HCEC 1CT (cell line): ENCODE results near the gene WIF1.

Source experiments
- DNase-seq: peaks from one replicate; pipeline ENCODE4 v3.0.0-alpha.2; 2017

WIF1 gene

DNA sequence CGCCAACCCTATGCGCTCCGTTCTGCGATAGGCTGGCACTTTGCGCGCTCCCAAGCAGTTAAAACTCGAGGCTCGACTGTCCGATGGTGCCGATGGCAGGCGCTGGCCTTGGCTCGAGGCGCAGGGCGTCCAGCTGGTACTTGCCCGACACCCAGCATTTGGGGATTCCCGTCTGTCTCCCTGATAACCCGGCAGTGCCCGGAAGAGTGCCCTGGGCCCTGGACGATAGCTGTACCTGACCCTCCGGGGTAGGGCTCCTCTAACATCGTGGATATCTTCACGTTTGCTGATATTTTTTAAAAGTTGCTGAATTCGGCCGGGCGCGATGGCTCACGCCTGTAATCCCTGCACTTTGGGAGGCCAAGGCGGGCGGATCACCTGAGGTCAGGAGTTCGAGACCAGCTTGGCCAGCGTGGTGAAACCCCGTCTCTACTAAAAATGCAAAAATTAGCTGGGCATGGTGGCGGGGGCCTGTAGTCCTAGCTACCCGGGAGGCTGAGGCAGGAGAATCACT, 908 bp upstream of the WIF1 start:
- DNase-seq: no peak

DNA sequence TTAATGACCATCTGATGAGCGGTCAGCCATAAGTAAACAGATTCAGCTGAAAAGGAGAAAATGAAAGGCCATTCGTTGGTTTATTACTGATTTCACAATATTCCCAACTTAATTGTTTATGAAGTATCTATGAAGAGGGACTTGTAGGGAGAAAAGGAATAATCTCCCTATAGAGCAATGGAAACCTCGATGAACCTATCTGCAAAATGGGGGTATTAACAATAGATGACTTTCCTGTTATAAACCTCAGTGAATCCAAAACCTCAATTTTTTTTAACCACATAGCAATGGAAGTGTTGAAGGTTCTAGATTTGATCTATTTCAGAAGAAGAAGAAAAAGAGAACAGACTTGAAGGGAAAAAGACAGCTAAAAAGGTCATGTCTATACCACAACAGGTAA, 2.0 kb downstream of the WIF1 start:
- no peak for DNase-seq

DNA sequence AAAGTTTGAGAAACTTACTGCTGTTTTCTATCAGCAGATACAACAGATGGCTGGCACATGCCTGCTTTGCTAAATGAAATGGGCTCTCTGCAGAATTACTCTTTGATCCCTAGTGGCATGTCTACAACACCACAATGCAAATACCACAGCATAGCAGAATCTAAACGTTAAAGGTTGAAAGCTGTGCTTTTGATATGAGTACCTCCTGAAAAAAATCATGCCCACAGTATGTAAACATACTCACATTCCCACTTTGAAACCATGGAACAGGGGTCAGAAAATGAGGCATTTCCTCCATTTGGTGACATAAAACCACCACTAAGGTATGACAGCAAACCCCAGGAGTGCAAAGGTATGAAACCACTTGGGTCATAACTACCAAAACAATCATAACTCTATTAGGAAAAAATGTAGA, 7.5 kb downstream of the WIF1 start:
- DNase-seq: no peak

DNA sequence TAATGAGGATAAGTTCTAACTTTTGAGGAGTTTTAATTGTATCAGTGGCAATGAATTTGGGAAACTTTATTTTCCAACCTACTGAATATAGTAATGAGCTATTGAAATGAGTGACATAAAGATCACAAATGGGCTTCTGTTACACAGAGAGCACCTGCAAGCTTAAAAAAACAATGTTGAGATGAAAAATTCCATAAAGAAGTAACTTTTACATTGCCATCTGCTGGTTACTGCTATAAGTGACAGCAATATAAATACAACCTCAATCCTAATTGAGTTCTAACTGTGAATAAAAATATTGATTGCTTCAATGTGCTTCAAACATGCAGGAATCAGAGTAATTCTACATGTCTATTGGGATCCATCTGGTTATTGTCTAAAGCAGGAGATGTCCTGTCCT, 14.2 kb downstream of the WIF1 start:
- DNase-seq: peak; percentile 13

DNA sequence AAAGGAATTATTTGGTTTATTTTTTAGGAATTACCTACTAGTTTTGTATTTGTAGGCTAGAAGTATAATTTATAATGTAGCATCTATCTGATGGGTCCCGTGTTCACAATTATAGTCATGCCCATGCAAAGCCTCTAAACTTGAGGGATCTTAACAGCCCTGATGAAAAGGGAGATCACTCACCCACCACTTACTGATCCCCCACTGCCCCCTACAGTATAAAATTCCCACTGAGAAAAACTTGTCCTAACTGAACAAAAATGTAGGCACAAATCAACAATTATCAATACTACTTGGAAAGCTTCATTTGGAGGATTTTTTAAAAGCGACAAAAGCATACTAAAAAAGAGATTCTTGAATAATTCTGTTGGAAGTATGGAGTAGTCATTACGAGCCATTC, 21.0 kb downstream of the WIF1 start:
- DNase-seq: no peak

DNA sequence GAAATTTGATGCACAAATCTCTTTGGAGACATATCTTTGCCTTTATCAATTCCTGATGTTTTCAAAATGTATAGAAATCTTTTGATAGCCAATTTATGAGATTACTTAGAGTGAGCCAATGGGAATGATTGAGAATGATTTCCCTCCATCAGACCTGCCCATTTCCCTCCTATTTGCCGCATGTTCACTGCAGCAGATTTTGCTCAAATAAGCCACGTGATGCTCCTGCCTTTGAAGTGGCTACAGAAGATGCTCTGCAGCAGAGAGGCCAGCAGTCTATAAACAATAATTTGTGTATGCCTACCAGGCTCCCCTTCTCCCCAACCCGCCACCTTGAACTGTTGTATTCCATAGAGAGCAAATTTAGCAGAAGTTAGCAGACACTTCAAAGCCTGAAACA, 21.9 kb downstream of the WIF1 start:
- DNase-seq: no peak

DNA sequence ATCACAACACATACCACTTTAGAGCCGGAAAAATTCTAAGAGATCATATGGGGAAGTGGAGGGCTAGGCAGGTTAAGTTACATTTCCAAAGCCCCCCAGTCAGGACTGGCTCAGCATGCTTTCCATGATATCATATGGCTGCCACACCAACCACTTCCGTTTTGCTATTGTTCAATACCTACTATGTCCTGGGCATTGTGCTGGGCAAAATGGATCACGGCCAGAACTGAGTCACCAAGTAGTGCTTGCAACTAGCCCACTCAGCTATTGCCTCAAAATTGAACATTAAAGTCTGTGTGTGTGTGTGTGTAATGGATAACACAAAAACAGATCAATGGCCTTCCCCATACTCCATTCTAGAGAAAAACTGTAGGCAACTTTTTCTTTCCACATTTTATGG, 22.7 kb downstream of the WIF1 start:
- DNase-seq: no peak

DNA sequence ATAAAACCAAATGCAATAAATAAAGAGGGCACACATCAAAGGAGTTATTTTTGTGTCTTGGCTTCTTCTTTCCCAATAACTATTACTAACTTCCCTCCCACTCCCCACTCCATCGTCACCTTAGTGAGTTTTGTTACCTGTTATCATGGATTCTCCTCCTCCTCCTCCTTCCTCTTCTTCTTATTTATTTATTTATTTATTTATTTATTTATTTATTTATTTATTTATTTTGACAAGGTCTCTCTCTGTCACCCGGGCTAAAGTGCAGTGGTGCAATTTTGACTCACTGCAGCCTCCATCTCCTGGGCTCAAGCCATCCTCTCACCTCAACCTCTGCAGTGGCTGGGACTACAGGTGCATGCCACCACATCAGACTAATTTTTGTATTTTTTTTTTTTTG, 26.4 kb downstream of the WIF1 start:
- DNase-seq: no peak

DNA sequence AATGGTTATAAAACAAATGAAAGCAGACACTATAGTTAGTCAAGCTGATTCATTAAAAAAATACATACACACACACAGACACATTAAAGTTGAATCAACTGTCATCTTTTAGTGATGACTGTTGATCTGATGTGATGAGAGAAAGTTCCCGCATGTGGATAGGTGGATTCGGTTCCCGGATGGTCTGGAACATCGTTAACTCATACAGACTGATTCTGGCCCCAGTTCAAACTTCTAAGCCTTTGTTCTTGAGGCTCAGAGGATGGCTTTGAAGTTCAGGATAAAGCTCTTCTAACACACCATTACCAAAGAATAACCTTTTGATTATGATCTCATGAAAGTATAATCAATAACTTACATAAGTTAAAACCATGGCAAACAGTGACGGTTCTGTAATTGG, 27.5 kb downstream of the WIF1 start:
- DNase-seq: no peak

DNA sequence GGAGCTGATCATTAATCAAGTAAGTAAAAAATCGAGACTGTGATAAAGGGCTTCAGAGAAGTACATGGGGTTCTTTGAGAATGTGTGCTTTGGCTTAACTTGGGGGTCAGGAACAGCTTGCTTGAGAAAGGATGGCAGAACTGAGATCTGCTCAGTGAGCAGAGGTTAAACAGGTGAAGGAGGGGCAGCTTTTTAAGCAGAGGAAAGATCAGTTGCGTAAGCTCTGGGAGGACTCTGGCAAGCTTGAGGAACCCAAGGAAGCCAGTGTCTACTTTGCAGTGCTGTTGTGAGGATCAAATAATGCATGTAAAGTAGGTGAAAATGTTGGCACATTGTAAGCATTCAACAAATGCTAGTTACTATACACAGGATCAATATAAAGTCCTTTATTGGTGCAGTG, 30.6 kb downstream of the WIF1 start:
- DNase-seq: no peak

DNA sequence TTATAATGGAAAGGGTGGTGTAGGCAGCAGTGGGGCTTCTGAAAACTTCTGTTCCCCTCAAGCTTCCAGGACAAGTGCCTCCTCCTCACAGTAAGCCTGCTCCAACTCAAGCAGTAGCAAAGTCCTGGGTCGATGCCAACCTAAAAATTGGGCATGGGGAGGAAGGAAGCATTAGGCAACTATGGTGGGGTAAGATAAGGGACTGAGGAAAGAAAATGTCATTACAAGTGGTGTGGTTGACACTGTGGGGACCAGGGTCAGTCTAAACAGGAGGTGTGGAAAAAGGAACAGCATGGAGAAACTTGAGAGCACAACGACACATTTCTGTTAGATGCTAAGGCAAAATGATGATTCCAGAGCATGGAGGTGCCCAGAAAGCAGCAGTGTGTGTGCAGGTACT, 34.9 kb downstream of the WIF1 start:
- no peak for DNase-seq

DNA sequence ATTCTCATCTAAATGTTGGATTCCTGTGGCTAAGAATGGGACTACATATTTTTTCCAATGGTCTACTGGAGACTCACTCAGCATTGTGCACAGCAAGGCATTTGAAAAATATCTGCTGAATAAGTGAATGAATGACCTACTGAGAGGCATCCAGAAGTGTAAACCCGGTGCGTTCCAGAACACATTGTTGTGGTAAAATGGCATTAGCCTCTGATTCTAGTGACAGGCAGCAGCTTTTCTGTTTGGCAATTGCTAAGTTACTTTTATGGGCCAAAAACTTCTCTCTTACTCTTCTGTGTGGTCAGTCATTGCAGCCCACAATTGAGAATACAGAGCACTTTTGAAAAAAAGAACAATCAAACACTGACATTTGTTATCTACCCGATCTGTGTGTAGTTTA, 36.5 kb downstream of the WIF1 start:
- no peak for DNase-seq

DNA sequence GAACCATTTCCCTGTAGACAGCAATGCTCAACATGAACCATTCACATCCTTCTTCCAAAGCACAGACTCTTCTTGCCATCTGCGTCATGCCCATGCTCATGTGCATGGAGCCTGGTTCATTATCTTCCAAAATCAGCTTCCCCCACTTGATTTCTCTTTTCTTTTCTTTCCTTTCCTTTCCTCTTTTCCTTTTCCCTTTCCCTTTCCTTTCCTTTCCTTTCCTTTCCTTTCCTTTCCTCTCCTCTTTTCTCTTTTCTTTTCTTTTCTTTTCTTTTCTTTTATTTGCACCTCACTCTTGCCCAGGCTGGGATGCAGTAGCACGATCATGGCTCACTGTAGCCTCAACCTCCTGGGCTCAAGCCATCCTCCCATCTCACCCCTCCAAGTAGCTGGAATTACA, 37.5 kb downstream of the WIF1 start:
- no peak for DNase-seq

DNA sequence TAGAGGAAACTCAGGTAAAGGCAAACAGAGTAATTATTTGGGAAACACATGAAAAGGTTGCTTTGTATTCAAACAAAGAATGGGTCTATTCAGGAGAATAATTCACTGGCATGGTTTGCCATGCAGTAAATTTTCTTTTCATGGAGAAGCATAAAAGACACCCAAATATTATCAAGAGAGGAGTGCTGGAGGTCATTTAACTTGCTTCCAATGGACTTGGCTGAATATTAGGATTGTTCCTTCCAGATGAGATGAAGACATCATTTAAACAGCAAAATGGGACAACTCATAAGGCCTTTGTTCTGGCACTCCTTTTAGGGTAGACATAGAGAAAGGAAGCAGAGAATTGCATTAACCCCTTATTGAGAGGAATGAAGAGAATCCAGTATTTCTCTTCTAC, 38.7 kb downstream of the WIF1 start:
- no peak for DNase-seq

DNA sequence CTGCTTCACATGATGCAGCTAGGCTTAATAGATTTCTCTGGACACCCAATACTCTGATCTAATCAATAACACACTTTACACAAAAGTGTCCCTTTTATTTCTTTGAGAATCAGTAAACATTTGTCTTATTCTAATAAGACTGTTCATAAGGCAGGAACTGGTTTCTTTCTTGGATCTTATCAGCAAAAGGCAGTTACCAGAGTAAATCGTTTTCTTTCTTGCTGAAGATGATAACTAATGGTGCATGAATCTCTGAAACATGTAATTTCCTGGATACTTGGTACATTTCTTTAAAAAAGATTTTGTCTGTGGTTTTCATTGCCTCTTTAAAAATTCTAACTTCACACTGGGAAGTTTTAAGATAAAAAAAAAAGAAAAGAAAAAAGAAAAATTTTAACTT, 39.6 kb downstream of the WIF1 start:
- DNase-seq: no peak

DNA sequence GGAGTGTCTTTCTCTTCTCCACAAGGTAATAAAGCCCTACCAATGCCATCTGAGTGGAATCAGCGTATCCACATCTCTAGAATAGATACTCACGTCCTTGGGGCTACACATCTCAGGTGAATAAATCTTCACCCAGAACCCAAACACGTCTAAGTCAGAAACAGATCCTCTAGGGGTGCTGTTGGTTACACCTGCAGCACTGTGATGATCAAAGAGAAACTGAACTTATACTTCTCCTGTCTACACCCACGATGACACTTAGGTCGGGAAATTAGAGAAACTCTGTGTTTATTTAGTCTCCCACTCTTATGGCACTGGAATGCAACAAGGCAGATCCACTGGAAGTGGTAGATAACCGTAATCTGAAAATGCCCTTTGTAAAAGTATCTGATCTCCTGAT, 46.2 kb downstream of the WIF1 start:
- DNase-seq: no peak

DNA sequence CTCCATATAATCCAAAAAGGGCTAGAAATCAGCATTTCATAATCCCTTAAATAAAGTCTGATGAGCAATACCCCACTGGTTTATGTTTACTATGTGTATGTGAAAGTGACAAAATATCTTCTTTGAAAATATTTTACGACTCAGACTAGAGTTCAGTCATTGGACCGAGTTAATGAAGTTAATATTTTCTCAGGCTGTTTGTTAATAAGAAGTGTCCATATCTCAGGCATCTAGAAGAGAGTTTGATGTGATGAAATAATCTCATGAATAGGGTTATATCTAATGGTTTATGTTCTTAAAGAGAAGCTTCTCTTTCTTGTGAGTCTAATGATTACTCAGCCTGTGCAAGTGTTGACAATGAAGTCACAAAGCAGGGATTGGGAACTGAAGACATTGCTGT, 51.8 kb downstream of the WIF1 start:
- no peak for DNase-seq

DNA sequence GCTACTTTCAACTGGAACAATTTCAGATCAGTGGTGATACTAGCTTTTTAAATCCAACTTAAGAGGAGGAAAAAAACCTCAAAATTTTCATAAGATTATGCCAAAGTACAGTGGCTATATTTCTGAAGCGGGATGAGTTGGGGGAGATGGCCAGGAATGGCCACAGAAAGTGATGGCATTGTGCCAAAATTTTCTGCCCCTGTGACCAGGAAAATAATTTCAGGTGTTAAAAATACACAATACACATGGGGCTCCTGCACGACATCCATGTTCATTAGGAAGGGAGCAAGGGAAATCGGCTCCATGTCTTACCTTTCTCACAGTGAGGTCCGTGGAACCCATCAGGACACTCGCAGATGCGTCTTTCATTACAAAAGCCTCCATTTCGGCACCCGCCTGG, 53.7 kb downstream of the WIF1 start:
- DNase-seq: no peak

DNA sequence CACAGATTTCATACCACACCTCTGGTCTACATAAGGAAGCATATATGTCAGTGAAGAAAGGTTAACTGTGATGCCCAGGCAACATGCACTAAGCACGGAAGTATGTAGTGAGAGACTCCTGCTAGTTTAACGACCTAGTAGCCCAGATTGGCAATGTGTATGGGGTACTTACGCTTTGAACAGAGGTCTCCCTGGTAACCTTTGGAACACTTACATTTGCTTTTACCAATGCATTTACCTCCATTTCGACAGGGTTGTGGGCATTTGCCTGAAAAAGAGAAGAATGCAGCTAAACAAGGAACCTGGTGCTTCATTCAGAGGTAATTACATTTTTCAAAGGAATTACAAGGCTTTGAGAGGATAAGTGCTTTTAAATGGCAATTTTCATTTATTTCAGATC, 65.2 kb downstream of the WIF1 start:
- DNase-seq: no peak

DNA sequence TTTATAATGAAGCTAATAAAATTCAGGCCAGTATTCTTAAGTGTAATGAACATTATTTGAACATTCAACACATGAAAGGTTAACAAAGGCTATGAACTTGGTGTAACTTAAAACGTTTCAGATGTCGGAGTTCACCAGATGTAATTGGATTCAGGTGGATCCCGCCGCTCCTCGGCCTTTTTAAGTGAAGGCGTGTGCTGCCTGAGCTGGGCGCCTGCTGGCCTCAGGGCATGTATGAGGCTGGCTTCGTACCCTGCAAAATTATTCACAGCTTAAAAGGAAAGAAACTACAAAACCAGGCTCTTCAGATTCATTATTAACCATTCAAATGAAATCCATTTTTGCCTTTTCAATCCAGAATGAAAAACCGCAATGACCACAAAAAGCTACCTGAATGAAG, 69.9 kb downstream of the WIF1 start:
- no peak for DNase-seq

DNA sequence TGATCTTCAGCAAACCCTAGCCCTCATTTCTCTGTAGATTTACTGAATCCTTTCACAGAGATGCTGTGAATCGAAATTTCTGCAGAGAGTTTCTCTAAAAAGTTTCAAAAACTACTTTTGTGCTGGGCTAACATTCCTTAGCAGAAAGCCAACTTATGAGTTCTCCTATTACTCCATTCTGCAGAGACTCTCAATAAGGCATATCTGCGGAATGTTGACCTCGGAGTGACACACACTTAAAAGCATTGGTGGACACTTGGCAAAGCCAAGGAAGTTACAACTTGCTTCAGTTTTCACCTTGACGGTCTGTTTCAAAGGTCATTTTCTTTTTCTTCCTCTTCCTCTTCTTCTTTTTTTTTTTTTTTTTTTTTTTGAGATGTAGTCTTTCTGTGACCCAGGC, 75.8 kb downstream of the WIF1 start:
- DNase-seq: no peak

DNA sequence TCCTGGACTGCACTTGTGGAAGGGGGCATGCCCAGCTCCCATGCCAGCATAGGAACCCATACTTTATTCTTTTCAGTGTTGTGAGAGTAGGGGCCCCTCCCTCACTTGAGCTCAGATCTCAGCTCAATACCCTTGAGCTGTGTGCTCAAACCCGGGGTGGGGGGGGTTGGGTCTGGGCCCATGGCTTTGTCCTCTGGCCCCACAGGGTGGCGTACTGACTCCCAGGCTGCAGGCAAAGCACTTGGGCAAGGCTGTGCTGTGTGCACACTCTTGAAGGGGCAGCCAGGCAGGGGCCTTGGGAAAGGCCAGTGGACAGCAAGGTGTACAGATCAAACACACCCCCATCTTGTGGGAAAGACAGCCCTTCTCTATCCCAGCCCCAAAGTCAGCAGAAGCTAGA, 81.8 kb downstream of the WIF1 start:
- no peak for DNase-seq

DNA sequence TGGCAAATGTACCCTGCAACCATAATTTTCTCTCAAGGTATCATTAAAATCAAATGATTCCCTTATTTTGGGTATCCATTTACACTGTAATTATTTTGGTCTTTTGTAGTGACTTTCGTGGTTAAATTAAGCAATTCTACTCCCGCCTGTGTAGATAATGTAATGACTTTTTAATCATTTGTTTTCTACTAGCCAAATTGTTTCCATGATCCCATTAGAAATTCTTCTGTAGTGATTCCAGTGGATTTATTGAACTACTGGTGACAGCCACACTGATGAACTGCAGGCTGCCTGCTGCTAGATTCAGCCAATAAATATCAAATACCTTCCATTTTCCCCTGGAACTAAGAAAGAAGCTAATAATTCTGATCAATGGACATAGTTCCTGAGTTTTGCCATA, 96.0 kb downstream of the WIF1 start:
- no peak for DNase-seq

DNA sequence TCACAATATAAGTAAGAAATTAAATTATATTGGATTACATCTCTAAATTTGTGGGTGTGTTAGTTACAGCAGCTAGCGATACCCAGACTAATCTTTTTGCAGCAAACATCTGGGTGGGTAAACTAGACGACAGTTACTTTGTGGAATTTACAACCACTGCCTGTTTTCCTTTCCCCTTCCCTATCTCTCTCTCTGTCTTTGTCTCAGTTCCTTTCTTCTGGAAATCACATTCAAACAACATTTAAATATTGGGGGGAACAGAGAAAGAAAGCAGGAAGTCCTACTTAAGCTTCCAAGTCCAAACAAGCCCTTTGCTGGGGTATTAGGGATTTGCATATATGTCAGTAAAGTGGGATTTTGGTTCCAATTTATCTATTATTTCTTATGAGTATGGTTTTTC, 97.6 kb downstream of the WIF1 start:
- DNase-seq: no peak

DNA sequence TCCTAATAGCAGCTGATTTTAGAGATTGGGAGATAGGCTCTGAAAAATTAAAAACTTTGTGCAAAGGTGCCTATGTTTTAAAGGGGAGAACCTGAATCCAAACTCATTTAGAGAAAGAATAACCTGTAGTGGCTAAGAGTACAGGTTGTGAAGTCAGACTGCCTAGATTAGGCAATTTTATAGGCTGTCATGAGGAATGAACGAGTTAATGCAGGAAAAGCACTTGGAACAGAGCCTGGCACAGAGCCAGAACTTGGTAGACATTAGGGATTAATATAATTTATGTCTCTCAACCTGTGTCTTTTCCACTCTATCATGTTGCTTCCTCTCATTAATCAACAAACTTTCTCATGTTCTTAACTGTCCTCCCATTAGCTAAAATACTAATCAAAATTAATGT, 98.1 kb downstream of the WIF1 start:
- no peak for DNase-seq

DNA sequence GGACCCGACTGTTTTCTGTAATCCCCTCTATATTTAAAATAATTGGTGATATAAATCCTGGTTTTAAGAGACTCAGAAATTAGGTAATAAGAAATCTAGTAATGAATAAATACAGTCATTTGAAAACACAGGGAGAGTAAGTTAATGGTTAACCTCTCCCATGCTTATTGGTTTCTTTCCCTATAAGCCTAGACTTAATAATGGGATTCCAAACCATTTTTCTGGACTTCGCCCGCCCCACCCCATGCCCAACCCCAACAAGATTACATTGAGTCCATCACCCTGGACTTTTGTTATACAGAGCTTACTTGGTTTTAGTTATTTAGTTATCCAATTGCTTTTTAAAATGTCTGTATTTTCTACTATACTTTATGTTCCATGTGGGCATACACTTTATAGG, 98.7 kb downstream of the WIF1 start:
- DNase-seq: no peak
